Islet precursor cell (in vitro differentiated cells): ENCODE results near the gene MLPH.

ENCODE experiments used
- DNase-seq: peaks from one replicate; pipeline ENCODE4 v3.0.0-alpha.2; 2018

The MLPH gene

DNA sequence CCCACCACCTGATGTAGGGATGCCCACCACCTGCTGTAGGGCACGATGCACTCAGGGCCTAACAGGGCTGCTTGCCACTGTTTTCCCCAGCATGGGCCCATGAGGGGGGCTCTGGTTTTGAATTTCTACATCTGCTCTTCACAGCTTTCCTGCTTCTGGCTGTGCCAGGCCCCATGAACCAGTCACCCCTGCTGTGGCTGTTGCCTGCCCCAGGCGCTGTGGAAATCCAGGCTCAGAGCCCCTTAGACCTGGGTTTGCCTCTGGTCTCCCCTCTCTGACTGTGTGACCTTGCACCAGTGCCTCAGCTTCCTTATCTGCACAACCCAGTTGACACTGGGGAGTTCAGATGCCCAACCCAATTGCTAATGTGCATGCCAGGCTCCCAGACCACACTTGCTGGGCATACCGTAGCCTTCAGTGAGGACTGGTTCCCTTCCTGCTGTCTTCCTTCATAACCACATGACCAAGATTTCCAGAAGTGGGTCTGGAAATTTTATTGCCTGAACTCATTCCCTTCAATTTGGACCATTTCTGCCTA lies 6.0 kb upstream of the MLPH start:
- DNase-seq, result no peak

DNA sequence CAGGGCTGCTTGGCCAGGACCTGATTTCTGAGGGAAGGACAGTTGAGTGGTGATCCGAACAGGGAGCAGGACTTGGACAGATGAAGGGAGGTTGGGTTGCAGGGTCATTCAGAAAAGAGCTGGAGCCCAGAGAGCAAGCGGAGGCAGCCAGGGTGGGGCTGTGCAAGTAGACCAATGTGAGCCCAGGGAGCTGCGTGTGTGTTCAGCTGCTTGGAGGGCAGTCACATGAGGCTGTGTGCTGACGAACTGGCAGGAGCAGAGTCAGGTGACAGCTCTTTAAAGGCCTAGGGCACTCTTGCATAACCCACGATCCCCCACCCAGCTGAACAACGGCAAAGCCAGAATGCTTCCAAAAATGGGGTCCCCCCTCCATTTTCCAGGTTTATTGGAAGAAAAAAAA lies 4.6 kb upstream of the MLPH start:
- DNase-seq, result peak; percentile 75

DNA sequence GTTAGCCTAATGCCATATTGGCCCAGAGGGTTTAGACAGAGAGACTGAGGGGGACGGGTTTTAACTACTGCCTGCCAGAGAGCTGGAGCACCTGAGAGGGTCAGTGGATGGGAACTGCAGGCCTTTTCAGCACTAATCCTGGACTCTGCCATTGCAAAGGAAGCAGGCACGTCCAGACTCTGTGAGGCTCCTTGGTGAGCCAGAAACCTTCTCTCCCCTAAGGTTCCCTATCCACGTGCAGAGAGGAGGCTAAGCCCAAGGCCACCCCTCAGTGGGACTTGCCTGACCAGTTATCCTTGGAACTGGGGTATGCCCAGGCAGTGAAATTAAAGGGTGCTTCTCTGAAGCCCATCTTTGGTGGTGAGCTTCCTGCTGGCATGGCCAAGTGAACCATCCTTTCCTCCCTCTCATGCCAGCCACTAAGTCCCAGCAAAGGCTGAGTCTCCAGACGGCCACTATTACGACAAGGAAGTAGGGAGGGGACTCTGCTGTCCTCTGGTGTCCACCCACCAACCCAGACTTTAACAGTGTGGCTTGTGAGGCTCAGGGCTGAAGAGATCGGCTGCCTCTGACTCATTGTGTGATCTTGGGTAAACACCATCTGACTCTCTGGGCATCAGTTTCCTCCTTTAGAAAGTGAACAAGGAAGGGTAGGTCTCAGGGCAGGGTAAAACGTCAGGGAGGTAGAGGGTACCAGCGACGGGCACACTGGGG lies 3.9 kb upstream of the MLPH start:
- DNase-seq, result peak; percentile 84

DNA sequence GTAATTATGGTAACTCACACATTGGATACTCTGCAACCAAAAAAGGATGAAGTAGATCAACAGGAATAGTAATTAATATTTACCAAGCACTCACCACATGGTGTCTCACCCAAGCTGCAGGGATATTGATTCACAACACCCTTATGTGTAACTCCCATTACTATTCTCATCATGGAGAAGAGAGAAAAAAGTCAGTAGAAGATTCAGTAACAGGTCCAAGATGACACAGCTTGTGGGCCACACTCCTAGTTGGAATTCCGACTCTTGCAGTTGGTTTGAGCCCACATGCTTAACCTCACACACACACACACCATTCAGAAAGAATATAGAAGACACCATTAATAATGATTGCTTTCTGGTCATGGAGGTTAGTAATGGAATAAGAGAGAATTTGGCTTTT lies 1.7 kb upstream of the MLPH start:
- no peak for DNase-seq

DNA sequence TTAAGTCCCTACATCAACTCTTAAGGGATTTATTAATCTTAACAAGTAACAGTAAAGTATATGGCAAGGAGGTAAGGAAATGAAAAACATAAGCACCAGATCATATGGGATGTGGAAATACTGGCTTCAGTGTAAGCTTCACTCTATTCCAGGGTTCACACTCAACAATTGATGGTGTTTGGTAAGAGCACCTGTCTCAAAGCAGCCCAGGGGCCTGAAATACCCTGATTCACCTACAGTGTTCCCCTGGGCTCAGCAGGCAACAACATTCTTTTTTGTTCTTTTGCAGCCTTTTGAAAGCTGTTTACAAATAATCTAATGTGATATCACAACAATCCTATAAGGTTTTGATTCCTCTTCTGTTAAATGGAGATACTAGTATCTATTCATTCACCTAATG lies 1.2 kb upstream of the MLPH start:
- DNase-seq, result no peak

DNA sequence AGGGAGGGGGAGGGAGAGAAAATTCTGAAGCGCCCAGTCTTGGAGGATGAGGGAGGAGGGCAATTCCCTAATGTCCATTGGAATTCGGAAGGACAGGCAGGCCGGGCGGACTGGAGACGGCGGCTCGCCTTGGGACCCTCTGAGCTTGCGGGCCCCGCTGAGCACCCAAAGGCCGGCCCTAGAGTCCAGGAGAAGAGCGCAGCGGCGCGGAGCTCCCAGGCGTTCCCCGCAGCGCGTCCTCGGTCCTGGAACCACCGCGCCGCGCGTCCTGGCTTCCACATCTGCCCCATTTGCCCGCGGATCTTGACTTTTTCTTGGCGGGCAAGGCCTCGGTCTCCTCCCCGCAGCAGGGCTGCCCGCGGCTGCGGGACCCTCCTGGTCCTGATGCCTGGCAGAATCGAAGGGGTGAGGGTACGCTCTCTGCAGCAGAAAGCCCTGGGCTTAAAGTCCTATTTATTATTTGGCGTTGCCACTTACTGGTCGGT lies 675 bp upstream of the MLPH start:
- DNase-seq, result no peak

DNA sequence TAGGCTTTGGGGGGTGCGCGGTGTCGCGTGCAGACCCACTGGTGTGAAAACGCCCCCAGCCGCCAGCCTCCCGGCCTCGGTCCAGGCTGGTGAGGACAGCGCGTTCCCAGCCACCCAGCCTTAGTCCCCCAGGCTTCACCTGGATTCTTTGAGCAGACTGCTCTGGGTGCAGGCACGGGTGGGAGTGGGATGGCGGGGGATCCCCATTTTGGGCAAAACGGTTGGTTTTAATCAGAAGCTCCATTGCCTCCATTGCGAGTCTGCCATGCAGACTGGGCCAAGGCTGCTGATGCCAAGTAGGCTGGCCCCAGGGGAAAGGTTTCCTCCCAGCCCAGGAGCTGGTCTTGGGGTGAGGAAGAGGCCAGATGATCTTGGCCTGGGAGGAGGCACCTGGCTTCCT lies 445 bp downstream of the MLPH start:
- DNase-seq, result no peak

DNA sequence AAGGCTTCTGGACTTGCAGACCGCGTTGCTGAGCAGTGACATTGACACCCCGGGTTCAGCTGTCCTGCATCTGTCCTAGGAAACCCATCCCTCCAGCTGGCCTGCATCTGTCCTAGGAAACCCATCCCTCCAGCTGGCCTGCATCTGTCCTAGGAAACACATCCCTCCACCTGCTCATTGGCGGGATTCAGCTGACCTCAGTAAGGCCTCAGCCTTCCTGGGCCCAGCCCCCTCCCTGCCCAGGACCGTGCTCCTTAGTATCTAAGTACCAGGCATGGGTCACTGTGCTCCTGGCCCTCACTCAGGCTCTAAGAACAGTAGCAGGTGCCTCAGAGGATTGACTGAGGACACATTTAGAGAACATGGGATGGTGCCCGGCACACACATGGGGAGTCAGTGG lies 1.2 kb downstream of the MLPH start:
- DNase-seq, result no peak

DNA sequence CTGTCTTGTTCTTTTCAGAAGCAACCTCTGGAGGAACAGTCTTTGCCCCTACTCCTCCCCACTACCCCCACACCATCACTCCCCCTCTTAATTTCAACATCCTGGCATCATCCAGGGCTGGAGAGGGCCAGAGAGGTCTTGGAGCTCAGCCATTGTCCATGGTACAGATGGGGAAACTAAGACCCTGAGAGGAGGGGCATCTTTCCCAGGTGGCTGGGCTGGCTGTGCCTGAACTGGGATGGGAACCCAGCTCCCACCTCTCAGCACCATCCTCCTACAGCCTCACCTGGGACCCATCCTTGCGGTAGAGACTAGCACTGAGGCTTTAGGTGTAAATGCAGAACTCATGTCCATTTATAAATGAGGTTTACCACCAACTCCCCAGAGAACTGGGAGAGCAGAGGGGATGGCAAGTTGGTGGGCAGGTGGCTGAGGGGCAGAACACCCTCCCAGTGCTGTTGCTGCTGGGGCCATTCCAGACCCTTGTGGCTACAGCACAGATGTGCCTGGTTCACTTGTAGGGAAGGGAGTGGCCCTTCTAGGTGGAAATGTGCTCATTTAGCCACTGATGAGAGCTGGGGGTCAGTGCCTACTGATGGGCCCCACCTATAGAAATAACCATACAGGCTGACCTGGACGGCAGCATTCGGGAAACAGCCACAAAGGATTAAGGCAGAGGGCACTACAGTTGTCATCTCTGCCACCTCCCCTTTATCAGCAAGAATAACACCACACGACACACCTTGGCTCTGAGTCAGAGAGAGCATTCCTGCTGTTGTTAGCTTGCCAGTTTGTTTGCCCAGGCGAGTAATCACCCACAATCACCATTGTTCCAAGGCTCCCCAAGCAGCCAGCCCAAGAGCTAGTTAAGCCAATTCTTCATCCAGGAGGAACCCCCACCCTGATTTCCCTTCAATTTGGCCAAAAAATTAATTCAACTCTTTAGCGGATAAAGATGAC lies 2.1 kb downstream of the MLPH start:
- DNase-seq, result no peak

DNA sequence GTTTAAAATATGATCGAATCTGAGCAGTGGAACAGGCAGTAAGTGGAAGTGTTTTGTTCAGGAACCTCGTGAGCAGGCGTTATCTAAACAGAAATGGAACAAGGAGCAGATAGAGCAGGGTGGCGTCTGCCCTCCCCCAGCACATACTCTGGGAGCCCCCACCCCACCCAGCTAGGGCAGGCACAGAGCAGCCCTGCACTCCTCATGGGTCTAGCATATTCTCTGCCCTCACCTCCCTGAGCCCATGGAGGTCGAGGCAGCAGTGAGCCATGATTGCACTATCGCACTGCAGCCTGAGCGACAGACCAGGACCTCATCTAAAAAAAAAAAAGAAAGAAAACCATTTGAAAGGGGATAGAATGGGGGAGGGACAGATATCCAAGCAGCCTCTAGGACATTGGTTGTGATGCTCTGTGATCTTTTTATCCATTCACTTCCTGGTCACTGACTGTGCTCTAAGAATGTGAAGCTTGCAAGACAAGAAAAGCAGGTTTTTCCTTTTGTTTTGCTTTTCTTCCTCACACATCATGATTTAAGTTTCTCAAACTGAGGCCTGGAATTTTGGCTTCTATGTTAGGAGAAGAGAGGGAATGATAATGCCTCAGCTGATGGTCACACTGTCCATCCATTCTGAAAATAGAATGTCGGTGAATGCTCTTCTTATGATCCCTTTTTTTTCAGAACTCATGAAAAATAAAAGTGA lies 3.1 kb downstream of the MLPH start:
- DNase-seq, result no peak

DNA sequence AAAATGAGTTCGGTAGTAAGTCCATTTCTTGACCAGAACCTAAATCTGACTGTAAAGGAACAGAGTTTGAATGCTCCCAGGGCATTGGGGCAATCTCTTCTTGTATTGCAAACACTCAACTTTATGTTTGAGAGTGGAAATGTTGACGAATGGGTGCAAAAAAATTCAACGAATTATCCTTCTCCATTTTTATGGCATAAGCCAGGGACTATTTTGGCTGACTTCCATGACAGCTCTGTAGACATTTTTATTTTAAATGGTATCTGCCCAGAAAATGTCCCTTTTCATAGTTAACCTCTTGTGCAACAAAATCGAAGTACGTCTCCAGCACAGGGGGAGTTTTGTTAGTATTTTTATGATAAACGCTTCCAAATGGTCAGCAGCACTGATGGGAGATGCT lies 3.7 kb downstream of the MLPH start:
- no peak for DNase-seq

DNA sequence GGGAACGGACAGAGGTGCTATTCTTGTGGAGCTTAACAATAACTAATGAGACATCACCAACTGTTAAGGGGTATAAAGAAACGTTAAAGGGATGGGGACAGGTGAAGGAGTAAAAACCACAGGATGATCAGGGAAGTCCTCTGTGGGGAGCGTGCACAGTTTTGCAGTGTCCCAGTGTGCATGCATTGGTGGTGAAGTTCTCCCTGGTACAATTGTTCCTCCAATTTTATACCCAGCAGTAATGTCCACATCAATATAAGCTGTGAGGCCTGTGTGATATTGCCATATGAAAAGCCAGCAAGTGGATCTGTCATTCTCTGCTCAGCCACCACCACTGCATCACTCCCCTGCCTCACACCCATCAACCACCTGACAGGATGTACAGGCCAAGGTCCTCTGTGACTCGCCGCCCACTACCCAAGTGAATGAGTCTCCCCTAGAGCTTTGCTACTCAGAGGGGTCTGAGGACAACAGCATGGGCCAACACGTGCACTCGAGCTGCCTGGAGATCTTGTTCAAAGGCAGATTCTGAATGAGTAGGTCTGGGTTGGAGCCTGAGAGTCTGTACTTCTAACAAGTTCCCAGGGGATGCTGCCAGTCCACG lies 4.6 kb downstream of the MLPH start:
- no peak for DNase-seq

DNA sequence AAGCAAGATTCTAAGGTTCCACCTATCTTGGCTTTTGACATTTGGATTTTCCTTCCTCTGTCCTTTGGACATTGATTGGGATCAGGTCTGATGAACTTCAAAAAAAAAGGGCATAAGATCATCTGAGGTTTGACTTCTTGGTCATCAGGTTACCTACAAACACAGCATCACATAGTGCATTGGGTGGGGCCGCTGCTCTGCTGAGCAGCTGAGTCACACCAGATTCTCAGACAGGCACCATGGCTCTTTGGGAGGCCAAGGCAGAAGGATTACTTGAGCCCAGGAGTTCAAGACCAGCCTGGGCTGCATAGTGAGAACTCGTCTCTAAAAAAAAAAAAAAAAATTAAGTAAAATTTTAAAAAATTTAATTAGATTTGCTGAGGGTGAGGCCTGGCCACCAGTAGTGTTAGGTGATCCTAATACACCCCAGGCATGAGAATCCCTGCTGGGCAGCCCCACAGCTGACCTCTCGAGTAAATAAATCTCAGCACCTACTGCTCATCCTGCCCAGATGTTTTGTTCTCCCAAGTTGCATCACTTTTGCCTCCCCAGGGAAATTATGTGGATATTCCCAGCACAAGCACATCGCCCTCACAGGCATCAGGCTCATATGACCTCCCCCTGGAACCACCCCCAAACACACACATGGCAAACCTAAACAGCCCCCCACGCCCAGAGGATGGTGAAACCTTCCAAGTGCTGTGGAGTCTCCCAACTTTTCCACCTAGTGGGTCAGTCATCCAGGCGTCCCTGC lies 5.3 kb downstream of the MLPH start:
- DNase-seq, result no peak

DNA sequence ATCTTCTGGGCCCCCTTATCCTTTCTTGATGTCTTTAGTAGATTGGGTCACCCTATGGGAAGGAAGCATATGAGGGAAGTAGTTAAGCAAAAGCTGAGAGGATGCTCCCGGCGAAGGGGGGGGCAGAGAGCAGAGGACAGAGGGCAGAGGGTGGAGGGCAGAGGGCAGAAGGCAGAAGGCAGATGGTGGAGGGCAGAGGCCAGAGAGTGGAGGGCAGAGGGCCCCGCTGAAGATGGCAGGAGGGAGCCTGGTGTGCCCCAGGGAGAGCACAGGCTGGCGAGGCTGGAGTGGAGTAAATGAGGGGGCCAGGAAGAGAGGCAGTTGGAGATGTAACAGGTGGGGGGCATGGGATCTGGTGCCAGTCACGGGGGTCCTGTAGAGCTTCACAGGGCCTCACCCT lies 7.0 kb downstream of the MLPH start:
- no peak for DNase-seq

DNA sequence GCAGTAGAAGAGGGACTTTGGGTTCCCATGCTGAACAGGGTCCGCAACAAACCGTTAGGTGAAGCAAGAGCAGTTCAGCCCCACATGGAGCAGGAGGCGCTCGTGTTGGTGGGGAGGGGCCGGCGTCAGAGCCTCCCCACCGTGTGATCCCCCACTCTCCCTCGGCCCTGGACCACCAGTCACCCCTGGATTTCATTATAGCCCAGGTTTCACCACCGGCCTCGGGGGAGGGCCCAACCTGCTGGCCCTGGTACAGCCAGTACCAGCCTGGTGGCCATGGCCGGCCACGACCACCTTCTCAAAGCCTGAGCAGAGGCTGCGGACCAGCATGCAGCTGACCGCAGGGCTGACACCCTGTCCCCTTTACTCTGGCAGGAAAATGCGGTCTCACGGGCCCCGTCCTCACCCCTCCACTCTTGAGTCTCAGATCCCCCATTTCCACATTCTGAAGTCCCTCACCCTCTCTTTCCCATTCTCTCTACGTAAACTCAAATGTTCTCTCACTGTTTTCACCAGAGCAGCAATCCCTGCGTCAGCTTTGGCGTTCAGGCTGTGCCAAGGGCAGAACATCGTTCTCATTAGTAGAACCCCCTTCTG lies 8.6 kb downstream of the MLPH start:
- no peak for DNase-seq

DNA sequence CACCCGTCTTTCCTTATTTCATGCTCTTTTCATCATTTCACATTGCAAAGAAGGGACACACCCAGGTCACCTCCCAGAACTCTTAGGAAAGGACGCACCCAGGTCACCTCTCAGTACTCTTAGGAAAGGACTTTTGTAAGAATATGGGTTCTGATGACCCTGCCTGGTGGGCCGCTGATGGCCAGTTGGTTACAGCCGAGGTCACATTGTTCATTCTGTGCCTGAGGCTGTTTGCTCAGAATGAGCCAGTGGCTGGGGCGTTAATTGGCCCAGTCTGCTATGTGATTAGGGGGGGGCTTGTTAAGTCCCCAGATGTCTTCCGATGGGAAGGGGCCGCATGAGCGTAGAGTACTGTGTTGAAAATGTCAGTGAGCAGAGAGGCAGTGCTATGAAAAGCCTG lies 9.4 kb downstream of the MLPH start:
- no peak for DNase-seq

DNA sequence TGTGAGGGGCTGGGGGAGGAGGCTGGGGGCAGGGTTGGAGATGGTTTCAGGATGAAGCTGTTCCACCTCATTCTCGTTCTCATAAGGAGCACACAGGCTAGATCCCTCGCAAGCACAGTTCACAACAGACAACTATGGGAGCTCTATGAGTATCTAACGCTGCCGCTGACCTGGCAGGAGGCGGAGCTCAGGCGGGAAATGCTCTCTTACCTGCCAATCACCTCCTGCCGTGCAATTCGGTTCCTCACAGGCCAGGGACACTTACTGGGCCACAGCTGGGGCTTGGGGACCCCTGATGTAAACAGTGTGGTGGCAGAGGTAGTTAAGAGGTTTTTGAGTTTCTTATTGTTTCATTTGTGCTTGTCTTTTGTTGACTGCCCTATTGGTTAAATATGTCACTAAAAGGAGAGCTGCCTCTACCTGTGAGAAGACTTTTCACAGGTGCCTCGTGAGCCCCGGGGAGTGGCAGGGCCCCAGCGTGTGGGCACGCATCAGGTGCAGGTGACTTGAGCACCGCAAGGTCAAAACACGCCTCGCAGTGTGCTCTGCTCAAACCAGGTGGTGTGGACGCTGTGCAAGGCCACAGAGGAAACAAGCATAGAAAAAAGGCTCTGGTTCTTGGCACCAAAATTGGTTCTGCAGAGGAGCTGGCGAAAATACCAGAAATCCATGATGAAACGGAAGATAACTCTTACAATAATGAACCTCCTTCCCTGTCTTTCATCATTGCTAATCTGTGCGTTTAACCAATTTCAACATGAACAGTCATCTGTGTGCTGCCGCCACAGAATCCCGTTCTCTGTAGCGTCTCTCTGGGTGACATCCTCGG lies 10.2 kb downstream of the MLPH start:
- DNase-seq, result no peak

DNA sequence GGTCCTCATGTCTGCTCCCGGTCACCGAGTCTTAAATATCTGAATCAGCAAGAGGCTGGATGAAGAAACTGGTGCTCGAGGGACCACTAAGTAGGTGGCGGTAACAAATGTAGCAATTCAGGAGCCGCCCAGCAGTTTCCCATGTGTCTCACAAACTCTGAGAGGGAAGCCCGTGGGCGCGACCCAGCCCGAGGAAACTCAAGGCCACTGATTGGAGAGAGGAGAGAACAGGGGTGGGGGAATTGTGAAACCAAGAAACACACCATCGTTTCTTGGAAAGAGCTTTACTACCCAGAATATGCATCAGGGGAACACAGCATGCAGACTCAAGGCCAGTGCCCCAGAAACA lies 10.8 kb downstream of the MLPH start:
- DNase-seq, result no peak

DNA sequence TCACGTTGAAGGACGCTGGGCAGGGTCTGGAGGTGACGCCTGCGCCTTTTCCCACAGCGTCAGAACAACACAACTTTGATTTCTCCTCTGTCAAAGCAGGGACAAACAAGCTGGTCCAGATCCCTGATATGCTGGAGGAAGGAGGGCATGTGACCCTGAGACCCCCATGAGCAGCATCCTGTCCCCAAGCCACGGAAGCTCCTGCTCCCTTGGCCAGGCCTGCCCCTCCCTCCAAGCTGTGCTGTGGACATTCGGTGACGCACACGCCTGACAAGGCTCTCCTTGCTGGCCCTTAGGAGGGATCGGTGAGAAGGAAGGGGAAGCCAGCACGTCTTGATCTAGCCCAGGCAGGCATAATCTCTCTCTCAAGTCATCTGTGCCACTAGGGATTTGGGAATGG lies 11.3 kb downstream of the MLPH start:
- DNase-seq, result no peak

DNA sequence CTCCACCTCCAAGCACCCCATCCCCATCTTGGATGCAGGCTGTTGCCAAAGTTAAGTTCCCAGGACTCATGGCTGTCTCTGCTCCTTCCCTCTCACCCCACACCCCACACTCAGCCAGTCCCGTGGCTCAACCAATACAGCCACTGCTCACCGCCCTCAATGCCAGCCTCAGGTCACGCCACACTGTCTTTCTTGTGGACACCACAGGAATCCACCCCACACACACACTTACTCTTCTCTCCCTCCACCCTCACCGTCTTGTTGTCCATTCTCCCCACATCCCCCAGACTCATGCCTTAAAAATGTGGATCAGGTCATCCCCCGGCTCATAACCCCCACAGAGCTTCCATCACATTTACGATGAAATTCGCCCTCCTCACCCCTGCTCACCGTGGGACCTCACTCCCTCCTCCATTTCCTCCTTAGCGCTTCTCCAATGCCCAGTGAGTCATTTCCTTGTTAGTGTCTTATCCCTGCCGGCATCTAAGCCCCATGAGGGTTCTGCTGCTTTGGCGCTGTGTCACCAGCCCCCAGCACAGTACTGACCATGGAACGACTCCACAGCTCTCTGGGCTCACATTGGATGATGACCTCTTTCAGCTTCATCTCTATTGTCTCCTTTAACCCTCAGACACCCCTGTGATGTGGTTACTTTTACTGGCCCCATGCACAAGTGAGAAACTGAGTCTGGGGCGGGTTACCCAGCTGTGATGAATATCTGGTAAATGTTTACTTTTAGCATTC lies 13.8 kb downstream of the MLPH start:
- peak; percentile 97 for DNase-seq
